Hepatocyte (in vitro differentiated cells): ENCODE data around the gene AASDH. TPM values are rescaled to one million over a fixed set of nuclear protein-coding genes. Genes with fewer than 3 reads are reported as not detected.

Experiments used
- DNase-seq: peaks from one replicate; pipeline ENCODE4 v3.0.0-alpha.2; 2016; ENCODE audit warnings: low spot score
- H2AFZ ChIP-seq: fragments of 200-600 bp; sonication (generic); 2 replicates; pipeline ENCODE4 v1.6.0; 2016; ENCODE audit warnings: antibody characterized with exemption, mild to moderate bottlenecking
- H3K27ac ChIP-seq: fragments of 200-600 bp; sonication (generic); 2 replicates; pipeline ENCODE4 v1.5.1; 2016; ENCODE audit warnings: mild to moderate bottlenecking
- H3K27me3 ChIP-seq: fragments of 200-600 bp; sonication (generic); 2 replicates; pipeline ENCODE4 v1.6.1; 2016
- H3K36me3 ChIP-seq: fragments of 200-600 bp; sonication (generic); replicated peaks from 2 replicates; pipeline ENCODE4 v1.5.1; 2016; ENCODE audit warnings: low read depth; ENCODE audit not compliant: insufficient read depth
- H3K4me1 ChIP-seq: fragments of 200-600 bp; sonication (generic); 2 replicates; pipeline ENCODE4 v1.5.1; 2016; ENCODE audit warnings: mild to moderate bottlenecking, moderate library complexity; ENCODE audit not compliant: insufficient read depth
- H3K4me2 ChIP-seq: fragments of 200-600 bp; sonication (generic); 2 replicates; pipeline ENCODE4 v1.6.0; 2016
- H3K4me3 ChIP-seq: fragments of 200-600 bp; sonication (generic); 2 replicates; pipeline ENCODE4 v1.5.1; 2016; ENCODE audit warnings: mild to moderate bottlenecking
- H3K79me2 ChIP-seq: fragments of 200-600 bp; sonication (generic); 2 replicates; pipeline ENCODE4 v1.6.0; 2017; ENCODE audit warnings: mild to moderate bottlenecking
- H3K9me2 ChIP-seq: fragments of 200-600 bp; sonication (generic); replicated peaks from 2 replicates; pipeline ENCODE4 v1.6.0; 2017; ENCODE audit warnings: mild to moderate bottlenecking; ENCODE audit not compliant: insufficient read depth
- H3K9me3 ChIP-seq: fragments of 200-600 bp; sonication (generic); 2 replicates; pipeline ENCODE4 v1.5.1; 2016; ENCODE audit warnings: low read depth, mild to moderate bottlenecking
- H4K20me1 ChIP-seq: fragments of 200-600 bp; sonication (generic); 2 replicates; pipeline ENCODE4 v1.6.0; 2016; ENCODE audit warnings: mild to moderate bottlenecking; ENCODE audit not compliant: insufficient read depth, poor library complexity, severe bottlenecking
- EZH2 ChIP-seq: fragments of 200-600 bp; sonication (generic); IDR thresholded peaks from 2 replicates; pipeline ENCODE4 v1.6.1; 2016; ENCODE audit warnings: antibody characterized with exemption, mild to moderate bottlenecking, borderline replicate concordance
- EZH2phosphoT487 ChIP-seq: fragments of 200-600 bp; sonication (generic); IDR thresholded peaks from one replicate; pipeline ENCODE4 v1.6.1; 2018; ENCODE audit warnings: antibody characterized with exemption, mild to moderate bottlenecking, low read depth, moderate library complexity; ENCODE audit not compliant: unreplicated experiment, severe bottlenecking
- WGBS: methylation state at CpG from one replicate; pipeline ENCODE4 v1.1.6; 2016; ENCODE audit warnings: low lambda C conversion rate; ENCODE audit errors: missing lambda C conversion rate; 5-methylcytosine and 5-hydroxymethylcytosine counted together
- polyA plus RNA-seq: library from polyadenylated mRNA; unstranded; fragments of >200 nt; fragmentation: Nextera tagmentation; extraction: Ambion mirVana; gene quantifications from 2 replicates; pipeline ENCODE4 v1.2.1, GENCODE V29; 2016
- total RNA-seq: library from RNA; depleted of rRNA; stranded (reverse); fragments of >200 nt; gene quantifications from 2 replicates; pipeline ENCODE4 v1.2.3, GENCODE V29; 2014
- TF ChIP-seq, protein P1 (sequence below): fragments of 200-600 bp; sonication (generic); IDR thresholded peaks from 2 replicates; pipeline ENCODE4 v1.5.1; 2016; ENCODE audit warnings: antibody characterized with exemption, mild to moderate bottlenecking; ENCODE audit not compliant: poor library complexity

The AASDH gene
- total and polyA plus RNA-seq, 2 experiments from 2014 or later, result 9.3 to 11.9 TPM

DNA sequence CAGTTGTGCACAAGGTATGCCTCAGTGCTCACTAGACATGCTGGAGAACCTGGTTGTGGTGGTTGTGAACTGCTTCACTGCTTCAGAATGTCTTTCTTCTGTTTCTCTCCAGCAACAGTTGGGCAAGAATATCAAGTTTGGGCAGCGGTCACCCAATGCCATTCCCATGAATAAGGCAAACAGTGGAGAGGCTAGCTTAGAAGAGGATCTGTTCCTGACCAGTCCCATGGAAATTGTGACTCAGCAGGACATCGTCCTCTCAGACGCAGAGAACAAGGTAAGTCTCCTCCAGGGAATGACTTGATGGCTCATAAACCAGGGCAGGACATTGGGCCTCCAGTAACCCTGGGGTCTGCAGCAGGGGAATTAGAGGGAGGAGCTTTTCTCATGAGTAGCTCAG is 79.9 kb downstream of the AASDH start:
- no peaks in the 10 kb centered on the region for H3K27me3 ChIP-seq
- no peaks in the 10 kb centered on the region for H3K4me1 ChIP-seq
- H3K4me2 ChIP-seq, result no peak overlapping the region
- no peaks in the 10 kb centered on the region for H3K36me3 ChIP-seq
- H2AFZ ChIP-seq, result no peak overlapping the region
- DNase-seq, result no peak
- H4K20me1 ChIP-seq, result no peaks in the 10 kb centered on the region
- TF ChIP-seq, protein P1, sequence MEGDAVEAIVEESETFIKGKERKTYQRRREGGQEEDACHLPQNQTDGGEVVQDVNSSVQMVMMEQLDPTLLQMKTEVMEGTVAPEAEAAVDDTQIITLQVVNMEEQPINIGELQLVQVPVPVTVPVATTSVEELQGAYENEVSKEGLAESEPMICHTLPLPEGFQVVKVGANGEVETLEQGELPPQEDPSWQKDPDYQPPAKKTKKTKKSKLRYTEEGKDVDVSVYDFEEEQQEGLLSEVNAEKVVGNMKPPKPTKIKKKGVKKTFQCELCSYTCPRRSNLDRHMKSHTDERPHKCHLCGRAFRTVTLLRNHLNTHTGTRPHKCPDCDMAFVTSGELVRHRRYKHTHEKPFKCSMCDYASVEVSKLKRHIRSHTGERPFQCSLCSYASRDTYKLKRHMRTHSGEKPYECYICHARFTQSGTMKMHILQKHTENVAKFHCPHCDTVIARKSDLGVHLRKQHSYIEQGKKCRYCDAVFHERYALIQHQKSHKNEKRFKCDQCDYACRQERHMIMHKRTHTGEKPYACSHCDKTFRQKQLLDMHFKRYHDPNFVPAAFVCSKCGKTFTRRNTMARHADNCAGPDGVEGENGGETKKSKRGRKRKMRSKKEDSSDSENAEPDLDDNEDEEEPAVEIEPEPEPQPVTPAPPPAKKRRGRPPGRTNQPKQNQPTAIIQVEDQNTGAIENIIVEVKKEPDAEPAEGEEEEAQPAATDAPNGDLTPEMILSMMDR, result no peak
- TF ChIP-seq EZH2phosphoT487, result no peak
- TF ChIP-seq EZH2, result no peak
- no peaks in the 10 kb centered on the region for H3K9me2 ChIP-seq
- H3K27ac ChIP-seq, result no peak overlapping the region
- no peak overlapping the region for H3K4me3 ChIP-seq
- H3K9me3 ChIP-seq, result no peaks in the 10 kb centered on the region
- no peaks in the 10 kb centered on the region for H3K79me2 ChIP-seq
- WGBS, result 90% methylated on average over 3 of the region's 3 CpGs

DNA sequence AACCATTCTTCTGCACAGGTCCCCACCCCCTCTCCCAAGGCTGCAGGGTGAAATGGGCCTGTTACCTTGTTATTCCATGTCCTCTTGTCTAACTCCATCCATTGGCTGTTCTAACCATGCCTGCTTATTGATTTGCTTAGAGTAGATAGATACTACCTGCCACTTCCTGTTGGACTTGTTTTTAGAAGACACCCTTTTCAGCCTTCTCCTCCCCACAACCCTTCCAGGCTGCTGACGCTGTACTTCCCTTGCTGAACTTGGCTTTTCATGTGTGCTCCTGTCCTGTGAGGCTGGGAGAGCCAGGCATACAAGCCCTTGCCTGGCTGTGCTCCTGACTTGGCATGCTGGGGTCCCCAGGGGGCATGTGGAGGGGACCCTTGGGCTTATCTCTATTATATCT is 81.9 kb downstream of the AASDH start:
- Histone ChIP-seq H3K27ac (no peak overlapping the region), H3K9me3 (no peaks in the 10 kb centered on the region), H3K4me1 (no peaks in the 10 kb centered on the region), H3K79me2 (no peaks in the 10 kb centered on the region), H3K36me3 (no peaks in the 10 kb centered on the region), H3K4me2 (no peak overlapping the region), H3K27me3 (no peaks in the 10 kb centered on the region), H4K20me1 (no peaks in the 10 kb centered on the region), H3K9me2 (no peaks in the 10 kb centered on the region), H3K4me3 (no peak overlapping the region), H2AFZ (no peak overlapping the region)
- TF ChIP-seq, protein P1, result no peak
- no peak for TF ChIP-seq EZH2phosphoT487
- TF ChIP-seq EZH2, result no peak
- 100% methylated on average over 1 of the region's 1 CpG for whole genome bisulfite sequencing
- no peak for DNase-seq

DNA sequence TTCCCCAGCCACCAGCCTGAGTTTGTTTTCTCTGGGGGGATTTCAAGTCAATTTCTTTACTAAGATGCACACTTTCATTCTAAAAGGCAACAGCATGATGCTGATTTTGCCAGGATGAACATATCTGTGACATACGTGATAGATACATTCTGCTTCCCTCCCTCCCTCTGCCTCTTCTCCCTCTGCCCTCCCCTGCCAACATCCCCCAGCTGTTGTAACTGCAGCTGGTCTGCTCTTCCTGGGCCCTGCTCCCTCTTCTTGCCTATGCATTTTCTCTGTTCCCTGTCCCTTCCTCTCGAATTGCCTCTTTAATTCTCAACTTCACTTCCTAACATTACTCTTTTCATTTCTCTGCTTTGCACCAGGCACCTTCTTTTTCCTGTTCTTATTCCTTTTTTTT is 83.4 kb downstream of the AASDH start:
- no peaks in the 10 kb centered on the region for H4K20me1 ChIP-seq
- H3K9me2 ChIP-seq, result no peaks in the 10 kb centered on the region
- TF ChIP-seq, protein P1, result no peak
- TF ChIP-seq EZH2 (no peak), EZH2phosphoT487 (no peak)
- WGBS, result 77% methylated on average over 2 of the region's 2 CpGs
- no peak overlapping the region for H3K4me3 ChIP-seq
- no peaks in the 10 kb centered on the region for H3K36me3 ChIP-seq
- no peak overlapping the region for H3K4me2 ChIP-seq
- H3K79me2 ChIP-seq, result no peaks in the 10 kb centered on the region
- no peak overlapping the region for H2AFZ ChIP-seq
- no peak for DNase-seq
- no peaks in the 10 kb centered on the region for H3K27me3 ChIP-seq
- no peaks in the 10 kb centered on the region for H3K4me1 ChIP-seq
- H3K9me3 ChIP-seq, result no peaks in the 10 kb centered on the region
- no peak overlapping the region for H3K27ac ChIP-seq

DNA sequence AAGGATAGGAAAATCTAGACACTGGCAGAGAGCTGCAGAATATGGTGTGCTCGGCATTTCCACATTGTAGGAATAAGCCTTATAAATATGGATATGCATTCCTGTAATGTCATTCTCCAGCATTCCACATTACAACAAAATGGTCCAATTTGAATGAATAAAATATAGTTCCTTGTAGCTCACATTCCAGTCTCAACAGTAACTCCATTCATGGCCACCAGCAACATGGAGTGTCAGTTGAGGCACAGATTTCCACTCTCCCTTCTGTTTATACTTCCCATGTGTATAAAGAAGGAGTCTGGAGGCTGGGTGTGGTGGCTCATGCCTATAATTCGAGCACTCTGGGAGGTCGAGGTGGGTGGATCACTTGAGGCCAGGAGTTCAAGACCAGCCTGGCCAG is 84.5 kb downstream of the AASDH start:
- Histone ChIP-seq H3K27ac (no peak overlapping the region), H3K27me3 (no peaks in the 10 kb centered on the region), H3K4me2 (no peak overlapping the region), H3K9me2 (no peaks in the 10 kb centered on the region), H3K4me3 (no peak overlapping the region), H2AFZ (no peak overlapping the region), H3K36me3 (no peaks in the 10 kb centered on the region), H3K4me1 (no peaks in the 10 kb centered on the region), H4K20me1 (no peaks in the 10 kb centered on the region), H3K9me3 (no peaks in the 10 kb centered on the region), H3K79me2 (no peaks in the 10 kb centered on the region)
- TF ChIP-seq EZH2 (no peak), EZH2phosphoT487 (no peak)
- TF ChIP-seq, protein P1, result no peak
- DNase-seq, result no peak
- 98% methylated on average over 3 of the region's 3 CpGs for WGBS
